ENCODE measurements around the gene SLC43A2.

Gene SLC43A2

GRCh38 chr17:1560858-1561355, 67.7 kb downstream of the SLC43A2 start:
- no peak for DNase-seq

GRCh38 chr17:1560101-1560857, 68.4 kb downstream of the SLC43A2 start:
- DNase-seq = no peak

GRCh38 chr17:1559047-1560043, 69.3 kb downstream of the SLC43A2 start:
- no peak for DNase-seq

GRCh38 chr17:1558401-1558800, 70.2 kb downstream of the SLC43A2 start:
- DNase-seq = no peak

GRCh38 chr17:1557355-1558095, 71.1 kb downstream of the SLC43A2 start:
- DNase-seq = no peak

- DNase-seq = no peak
These were observed 72.8 kb downstream of the SLC43A2 start for GRCh38 chr17:1555651-1556471.

- no peak for DNase-seq
These were observed 73.7 kb downstream of the SLC43A2 start for GRCh38 chr17:1554751-1555540.

- DNase-seq = no peak
These were observed 75.0 kb downstream of the SLC43A2 start for GRCh38 chr17:1553354-1554266.

GRCh38 chr17:1552932-1553331, 75.7 kb downstream of the SLC43A2 start:
- no peak for DNase-seq

GRCh38 chr17:1551741-1552140, 76.9 kb downstream of the SLC43A2 start:
- DNase-seq = no peak

- no peak for DNase-seq
These were observed 80.6 kb downstream of the SLC43A2 start for GRCh38 chr17:1548032-1548431.

- no peak for DNase-seq
These were observed 82.2 kb downstream of the SLC43A2 start for GRCh38 chr17:1546292-1546922.

- DNase-seq = no peak
These were observed 83.0 kb downstream of the SLC43A2 start for GRCh38 chr17:1545618-1546017.

- no peak for DNase-seq
These were observed 86.3 kb downstream of the SLC43A2 start for GRCh38 chr17:1542316-1542715.

- DNase-seq = no peak
These were observed 87.2 kb downstream of the SLC43A2 start for GRCh38 chr17:1541367-1541904.

- DNase-seq = no peak
These were observed 88.8 kb downstream of the SLC43A2 start for GRCh38 chr17:1539811-1540210.

- no peak for DNase-seq
These were observed 92.9 kb downstream of the SLC43A2 start for GRCh38 chr17:1535737-1536136.

GRCh38 chr17:1533661-1534325, 94.8 kb downstream of the SLC43A2 start:
- DNase-seq = no peak
